ENCODE data around the gene SERPINB5. TPM values are rescaled to one million over a fixed set of nuclear protein-coding genes. Genes with fewer than 3 reads are reported as not detected.
"Not testable (repeated sequence)": the region's sequence is repeated elsewhere in the genome, so short reads cannot be mapped to it uniquely, and the experiment has no call there.

SERPINB5 gene, protein sequence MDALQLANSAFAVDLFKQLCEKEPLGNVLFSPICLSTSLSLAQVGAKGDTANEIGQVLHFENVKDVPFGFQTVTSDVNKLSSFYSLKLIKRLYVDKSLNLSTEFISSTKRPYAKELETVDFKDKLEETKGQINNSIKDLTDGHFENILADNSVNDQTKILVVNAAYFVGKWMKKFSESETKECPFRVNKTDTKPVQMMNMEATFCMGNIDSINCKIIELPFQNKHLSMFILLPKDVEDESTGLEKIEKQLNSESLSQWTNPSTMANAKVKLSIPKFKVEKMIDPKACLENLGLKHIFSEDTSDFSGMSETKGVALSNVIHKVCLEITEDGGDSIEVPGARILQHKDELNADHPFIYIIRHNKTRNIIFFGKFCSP
- not detected in 2 replicates for total RNA-seq

GRCh38 chr18:63476668-63477067 lies at the start of gene SERPINB5:
TSS of gene SERPINB5 (plus strand) at chr18:63476958. CDS start at chr18:63484429, 7,471 bp downstream.
- intact Hi-C loops (cut with micrococcal nuclease), result no loop called here

DNA sequence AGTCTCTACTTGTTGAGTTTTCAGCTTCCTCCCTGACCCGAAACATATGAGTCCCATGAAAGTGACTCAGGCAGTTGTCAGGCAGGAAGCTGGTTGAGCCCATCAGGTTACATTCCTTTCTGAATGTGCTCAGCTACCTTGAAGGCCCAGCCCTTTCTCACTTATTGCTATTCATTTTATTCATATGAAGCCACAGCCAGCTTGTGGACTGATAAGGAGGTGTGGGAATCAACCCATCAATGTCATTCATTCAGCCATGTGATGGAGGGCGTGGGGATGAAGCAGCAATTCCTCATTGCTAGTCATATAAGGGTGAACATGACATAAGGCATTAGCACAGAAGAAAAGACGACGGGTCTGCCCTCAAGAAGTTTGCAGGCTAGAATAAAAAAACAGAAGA lies 49.2 kb upstream of the SERPINB5 start:
- intact Hi-C loops (cut with micrococcal nuclease), result no loop called here

GRCh38 chr18:63430526-63430925 lies 46.2 kb upstream of the SERPINB5 start:
- intact Hi-C loops (cut with micrococcal nuclease), result no loop called here

DNA sequence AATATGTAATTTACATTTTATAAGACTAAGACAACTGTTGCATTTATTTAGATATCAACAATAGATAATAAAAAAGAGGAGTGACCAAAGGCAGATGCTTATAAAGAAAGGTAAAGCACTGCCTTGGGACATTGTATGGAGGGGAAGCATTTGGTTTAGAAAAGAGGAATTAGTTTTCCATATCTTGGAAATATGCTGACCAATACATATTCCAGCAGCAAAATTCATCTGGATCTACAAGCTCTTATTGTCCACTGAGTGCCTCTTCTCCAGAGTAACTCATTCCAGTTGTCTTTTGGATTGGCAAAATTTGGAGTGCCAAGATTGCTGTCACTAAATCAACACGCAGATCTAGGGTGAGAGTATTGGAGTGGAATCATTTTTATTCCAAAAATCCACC lies 45.6 kb upstream of the SERPINB5 start:
- intact Hi-C loops (cut with micrococcal nuclease), result no loop called here

DNA sequence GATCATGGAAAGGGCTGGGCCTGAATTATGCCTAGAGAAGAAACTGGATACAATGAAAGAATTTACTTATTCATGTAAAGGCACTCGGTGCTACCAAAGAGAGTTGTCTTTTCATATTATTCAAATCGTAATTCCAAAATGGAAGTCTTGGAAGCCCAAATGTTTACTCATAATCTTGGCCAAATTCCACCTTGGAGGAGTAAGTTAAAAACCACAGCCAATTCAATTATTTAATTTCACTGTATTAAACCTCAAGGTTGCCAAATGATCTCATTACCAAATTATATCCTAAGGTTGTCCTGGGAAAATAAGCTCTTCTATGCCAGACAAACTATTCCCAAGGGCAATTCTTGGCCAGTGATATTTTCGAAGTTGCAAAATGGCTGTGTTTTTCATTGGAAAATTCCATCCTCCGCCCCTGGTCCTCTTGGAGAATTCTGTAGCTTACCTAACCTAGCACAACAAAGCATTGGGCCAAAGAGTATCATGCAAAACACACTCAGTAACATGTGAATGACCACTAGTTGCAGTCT lies 43.4 kb upstream of the SERPINB5 start:
- intact Hi-C loops (cut with micrococcal nuclease), result no loop called here

- intact Hi-C loops (cut with micrococcal nuclease), result loop anchor here (5.0 kb wide), 1 partner anchor 116 kb away; no protein-coding TSS in a partner anchor
These were observed 38.6 kb upstream of the SERPINB5 start for GRCh38 chr18:63438181-63438580.

DNA sequence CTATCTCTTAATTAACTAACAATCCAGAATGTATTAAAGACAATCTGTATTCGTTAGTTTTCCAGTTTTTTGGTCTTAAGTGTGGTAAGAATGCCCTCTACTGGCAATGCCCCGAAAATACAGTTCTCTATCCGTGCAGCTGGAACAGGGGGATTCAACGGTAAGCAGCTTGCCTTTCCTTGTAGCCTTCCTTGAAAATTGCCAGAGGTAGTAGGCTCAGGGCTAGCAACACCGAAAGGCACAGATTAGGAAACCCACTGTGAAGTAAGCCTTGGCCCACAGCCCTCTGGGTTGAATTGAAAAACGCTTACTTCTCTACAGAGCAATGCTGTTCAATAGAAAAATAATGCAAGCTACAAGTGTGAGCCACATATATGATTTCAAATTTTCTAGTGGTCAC lies 37.4 kb upstream of the SERPINB5 start:
- intact Hi-C loops (cut with micrococcal nuclease), result loop anchor here (1.0 to 5.0 kb wide), 4 partner anchors 16 to 423 kb away; no protein-coding TSS in a partner anchor

GRCh38 chr18:63440219-63440618 lies 36.5 kb upstream of the SERPINB5 start:
- intact Hi-C loops (cut with micrococcal nuclease), result no loop called here

DNA sequence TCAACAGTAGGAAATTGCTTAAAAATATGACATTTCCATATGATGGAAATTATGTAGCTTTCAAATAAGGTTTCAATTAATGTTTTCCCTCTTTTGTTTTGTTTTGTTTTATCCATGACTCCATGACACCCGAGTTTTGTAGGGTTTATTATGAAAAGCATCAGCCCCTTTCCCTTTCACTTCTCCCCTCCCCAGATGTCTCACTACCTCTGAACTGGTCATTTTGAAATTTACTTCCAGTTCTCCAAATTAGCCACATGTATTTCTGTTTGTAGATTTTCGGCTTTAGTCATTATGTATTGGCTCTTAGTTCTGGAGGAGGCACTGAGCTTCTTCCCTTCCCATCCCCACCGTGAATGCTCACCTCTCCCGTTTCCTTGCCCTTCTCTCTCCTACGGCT lies 35.9 kb upstream of the SERPINB5 start:
- intact Hi-C loops (cut with micrococcal nuclease), result no loop called here

- intact Hi-C loops (cut with micrococcal nuclease), result no loop called here
These were observed 32.9 kb upstream of the SERPINB5 start for GRCh38 chr18:63443829-63444228.

- intact Hi-C loops (cut with micrococcal nuclease), result no loop called here
These were observed 32.2 kb upstream of the SERPINB5 start for GRCh38 chr18:63444580-63444979.

GRCh38 chr18:63445037-63445436 lies 31.7 kb upstream of the SERPINB5 start:
- intact Hi-C loops (cut with micrococcal nuclease), result no loop called here

DNA sequence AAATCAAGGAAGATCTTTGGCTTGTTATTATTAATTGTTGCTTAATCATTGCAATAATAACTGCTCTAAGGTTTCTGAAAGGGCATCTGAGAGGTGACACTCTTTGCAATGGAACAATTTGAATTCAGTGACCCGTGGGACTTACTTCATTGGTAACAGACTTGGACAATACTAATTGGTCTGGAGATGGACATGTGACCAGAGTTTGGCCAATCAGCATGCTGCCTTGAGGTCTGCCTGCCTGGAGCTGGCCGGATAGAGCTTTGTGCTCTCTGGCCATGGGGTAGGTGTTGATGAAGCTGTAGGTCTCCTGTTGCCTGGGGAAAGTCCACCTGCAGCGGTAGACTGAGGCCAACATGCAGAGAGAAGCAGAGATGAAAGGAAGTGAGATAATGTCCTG lies 30.5 kb upstream of the SERPINB5 start:
- intact Hi-C loops (cut with micrococcal nuclease), result no loop called here

GRCh38 chr18:63447066-63447465 lies 29.7 kb upstream of the SERPINB5 start:
- intact Hi-C loops (cut with micrococcal nuclease), result no loop called here

GRCh38 chr18:63449426-63449825 lies 27.3 kb upstream of the SERPINB5 start:
- intact Hi-C loops (cut with micrococcal nuclease), result no loop called here

- intact Hi-C loops (cut with micrococcal nuclease), result no loop called here
These were observed 24.7 kb upstream of the SERPINB5 start for GRCh38 chr18:63451799-63452660.

GRCh38 chr18:63452751-63453150 lies 24.0 kb upstream of the SERPINB5 start:
- intact Hi-C loops (cut with micrococcal nuclease), result not testable (repeated sequence)

DNA sequence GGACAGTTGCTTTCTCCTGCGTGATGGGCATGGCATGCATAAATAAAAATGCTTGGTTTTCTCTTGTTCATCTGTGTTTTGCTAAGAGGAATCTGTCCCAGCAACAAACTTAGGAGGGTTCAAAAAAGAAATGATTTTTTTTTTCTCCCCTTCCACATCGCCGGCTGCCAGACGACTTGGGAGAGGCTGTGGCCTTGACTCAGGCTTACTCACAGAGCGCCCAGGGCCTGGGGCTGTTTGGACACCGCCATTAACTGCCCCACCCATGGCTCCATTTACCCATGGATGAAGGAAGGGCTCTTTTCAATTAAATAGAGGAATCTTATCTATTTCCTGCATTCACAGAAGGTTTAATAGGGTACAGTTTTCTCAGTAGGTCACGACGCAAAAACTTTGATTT lies 22.3 kb upstream of the SERPINB5 start:
- intact Hi-C loops (cut with micrococcal nuclease), result no loop called here

DNA sequence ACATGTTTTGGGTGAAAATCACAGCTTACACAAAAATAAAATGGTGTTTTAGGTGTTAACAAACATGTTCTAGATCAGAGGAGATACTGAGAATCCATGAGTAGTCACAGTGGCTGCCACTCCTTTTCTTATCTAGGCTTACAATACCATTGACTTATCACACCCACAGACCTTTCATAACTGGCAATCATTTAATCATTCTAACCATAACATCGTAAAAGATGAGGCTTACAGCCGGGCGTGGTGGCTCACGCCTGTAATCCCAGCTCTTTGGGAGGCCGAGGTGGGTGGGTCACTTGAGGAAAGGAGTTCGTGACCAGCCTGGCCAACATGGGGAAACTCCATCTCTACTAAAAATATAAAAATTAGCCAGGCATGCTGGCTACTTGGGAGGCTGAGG lies 18.8 kb upstream of the SERPINB5 start:
- intact Hi-C loops (cut with micrococcal nuclease), result no loop called here

- intact Hi-C loops (cut with micrococcal nuclease), result no loop called here
These were observed 16.3 kb upstream of the SERPINB5 start for GRCh38 chr18:63460414-63460813.

DNA sequence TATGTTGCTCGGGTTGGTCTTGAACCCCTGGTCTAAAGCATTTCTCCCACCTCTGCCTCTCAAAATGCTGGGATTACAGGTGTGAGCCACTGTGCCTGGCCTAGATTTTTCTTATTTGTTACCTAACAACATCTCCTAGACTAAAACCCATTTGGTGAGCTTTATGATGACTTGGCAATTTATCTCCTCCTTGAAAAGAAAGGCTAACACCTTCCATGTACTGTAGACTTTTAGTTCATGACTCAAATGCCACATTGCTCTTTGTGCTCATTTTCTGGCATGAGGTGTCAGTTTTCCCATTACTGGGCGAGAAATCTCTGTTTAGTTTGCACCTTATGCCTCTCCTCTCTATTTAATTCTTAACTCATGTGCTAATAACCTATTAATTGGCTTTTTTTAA lies 12.3 kb upstream of the SERPINB5 start:
- intact Hi-C loops (cut with micrococcal nuclease), result no loop called here

GRCh38 chr18:63465059-63465458 lies 11.7 kb upstream of the SERPINB5 start:
- intact Hi-C loops (cut with micrococcal nuclease), result no loop called here
